NK-92 (cell line): Measurements from ENCODE around the gene GAP43.

Experiments
- DNase-seq: peaks from one replicate; lab custom pipeline; 2025; ENCODE audit not compliant: unreplicated experiment; lab: John Stamatoyannopoulos, UW

GAP43 gene

GRCh38 chr3:115627180-115628074 is 4.1 kb downstream of the GAP43 start:
- DNase-seq = no peak

GRCh38 chr3:115628075-115628412 is 4.7 kb downstream of the GAP43 start:
- no peak for DNase-seq

GRCh38 chr3:115630850-115631249 is 7.5 kb downstream of the GAP43 start:
- no peak for DNase-seq

GRCh38 chr3:115632026-115632425 is 8.7 kb downstream of the GAP43 start:
- DNase-seq = no peak

- no peak for DNase-seq
These were observed 10.2 kb downstream of the GAP43 start for GRCh38 chr3:115633467-115633866.

GRCh38 chr3:115634052-115634451 is 10.7 kb downstream of the GAP43 start:
- DNase-seq = no peak

GRCh38 chr3:115635406-115635805 is 12.1 kb downstream of the GAP43 start:
- DNase-seq = no peak

- no peak for DNase-seq
These were observed 14.9 kb downstream of the GAP43 start for GRCh38 chr3:115638241-115638640.

- no peak for DNase-seq
These were observed 15.7 kb downstream of the GAP43 start for GRCh38 chr3:115638991-115639390.

GRCh38 chr3:115644391-115644790 is 21.1 kb downstream of the GAP43 start:
- DNase-seq = no peak

GRCh38 chr3:115646027-115646690 is 22.8 kb downstream of the GAP43 start:
- no peak for DNase-seq

- no peak for DNase-seq
These were observed 25.2 kb downstream of the GAP43 start for GRCh38 chr3:115648559-115648958.

GRCh38 chr3:115651087-115651486 is 27.8 kb downstream of the GAP43 start:
- DNase-seq = no peak

- DNase-seq = no peak
These were observed 28.3 kb downstream of the GAP43 start for GRCh38 chr3:115651599-115651998.

GRCh38 chr3:115652738-115653137 is 29.4 kb downstream of the GAP43 start:
- DNase-seq = no peak

GRCh38 chr3:115655761-115656282 is 32.5 kb downstream of the GAP43 start:
- no peak for DNase-seq

GRCh38 chr3:115657168-115657567 is 33.9 kb downstream of the GAP43 start:
- DNase-seq = no peak

- DNase-seq = no peak
These were observed 34.7 kb downstream of the GAP43 start for GRCh38 chr3:115658032-115658336.

GRCh38 chr3:115658337-115659181 is 35.2 kb downstream of the GAP43 start:
- no peak for DNase-seq

- no peak for DNase-seq
These were observed 36.2 kb downstream of the GAP43 start for GRCh38 chr3:115659253-115660220.
